Glutamatergic neuron (in vitro differentiated cells): ENCODE data around the gene HDAC9. TPM values are rescaled to one million over a fixed set of nuclear protein-coding genes. Genes with fewer than 3 reads are reported as not detected.

ENCODE experiments used
- DNase-seq: peaks from one replicate; pipeline ENCODE4 v3.0.0; 2022
- H3K27ac Mint-ChIP-seq: one replicate; pipeline ENCODE4 v1.8.0; 2020; ENCODE audit warnings: mild to moderate bottlenecking, mixed read lengths, inconsistent platforms; ENCODE audit not compliant: unreplicated experiment
- H3K27me3 Mint-ChIP-seq: one replicate; pipeline ENCODE4 v1.8.0; 2020; ENCODE audit warnings: mild to moderate bottlenecking, moderate library complexity, mixed read lengths, inconsistent platforms; ENCODE audit not compliant: unreplicated experiment
- H3K36me3 Mint-ChIP-seq: one replicate; pipeline ENCODE4 v1.8.0; 2020; ENCODE audit warnings: mild to moderate bottlenecking, mixed read lengths, inconsistent platforms; ENCODE audit not compliant: unreplicated experiment
- H3K4me1 Mint-ChIP-seq: one replicate; pipeline ENCODE4 v1.8.0; 2020; ENCODE audit warnings: mild to moderate bottlenecking, low read depth, mixed read lengths, inconsistent platforms; ENCODE audit not compliant: unreplicated experiment
- H3K4me3 Mint-ChIP-seq: one replicate; pipeline ENCODE4 v1.8.0; 2020; ENCODE audit warnings: mild to moderate bottlenecking, mixed read lengths, inconsistent platforms; ENCODE audit not compliant: unreplicated experiment
- H3K9me3 Mint-ChIP-seq: one replicate; pipeline ENCODE4 v1.8.0; 2020; ENCODE audit warnings: mild to moderate bottlenecking, moderate library complexity, mixed read lengths, inconsistent platforms; ENCODE audit not compliant: unreplicated experiment
- long read RNA-seq: library from polyadenylated mRNA; unstranded; transcript quantifications from one replicate; pipeline ENCODE4 v2.0.0, GENCODE V29; 2020; ENCODE audit not compliant: unreplicated experiment
- total RNA-seq: library from RNA; stranded (reverse); fragmentation: NEBNext Ultra II Directional; extraction: Animal tissue kit (Norgen Biotek cat#: 25700); gene quantifications from one replicate; pipeline ENCODE4 v1.2.1, GENCODE V29; 2021; ENCODE audit not compliant: unreplicated experiment
- TF ChIP-seq, protein P1 (sequence below): fragments of 200-600 bp; sonication (generic); IDR thresholded peaks from one replicate; pipeline ENCODE4 v1.5.0; 2021; ENCODE audit not compliant: partially characterized antibody, unreplicated experiment

The HDAC9 gene
- total RNA-seq = 94.8 TPM
- long read RNA-seq, partial matches to known transcripts = 0 of 3 reads
- long read RNA-seq, other reads (novel, unspliced or antisense) = 3 of 3 reads

DNA sequence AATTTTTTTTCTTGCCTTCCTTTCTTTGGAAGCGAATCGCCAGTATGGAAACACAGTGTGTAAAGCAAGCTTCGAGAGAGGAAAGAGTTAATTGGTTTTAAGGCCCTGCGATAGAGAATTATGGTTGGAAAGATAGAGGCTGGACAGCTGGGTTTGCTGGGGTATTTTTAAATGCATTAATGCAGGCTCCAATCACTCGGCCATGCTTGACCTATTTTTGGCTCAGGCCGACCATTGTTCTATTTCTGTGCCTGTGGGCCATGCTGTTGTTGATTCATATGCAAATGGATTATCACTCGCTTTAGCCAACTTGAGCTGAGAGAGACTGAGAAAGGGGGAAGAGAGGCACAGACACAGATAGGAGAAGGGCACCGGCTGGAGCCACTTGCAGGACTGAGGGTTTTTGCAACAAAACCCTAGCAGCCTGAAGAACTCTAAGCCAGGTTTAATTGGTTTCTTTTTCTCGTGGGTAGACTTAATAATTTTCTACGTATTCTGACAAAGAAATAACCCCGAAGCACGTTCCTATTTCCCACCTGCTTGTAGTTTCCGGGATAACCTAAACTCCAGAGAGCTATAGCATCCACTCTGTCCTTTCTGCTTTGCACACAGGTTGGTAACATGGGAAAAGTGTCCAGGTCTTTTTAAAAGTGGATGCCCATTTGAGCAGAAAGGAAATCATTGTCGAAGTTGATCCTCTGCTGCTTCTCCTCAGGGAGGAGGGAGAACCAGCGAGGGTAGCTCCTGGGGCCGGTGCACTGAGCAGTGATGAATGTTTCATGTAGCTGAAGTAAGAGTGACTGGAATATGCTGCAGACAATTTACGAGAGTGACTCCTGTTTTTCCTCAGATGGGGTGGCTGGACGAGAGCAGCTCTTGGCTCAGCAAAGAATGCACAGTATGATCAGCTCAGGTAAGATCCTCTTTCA, at the start of gene HDAC9:
TSS of gene HDAC9 (plus strand) at position 338 of the 929 bp plus-strand sequence. CDS start at position 892, 554 bp downstream.
- Mint-ChIP-seq H3K9me3 (peaks cover 8% of the 10 kb centered on the region), H3K27ac (peak within 1 kb of the TSS; percentile 99), H3K4me3 (peak within 1 kb of the TSS; percentile 97), H3K4me1 (peaks cover 43% of the 10 kb centered on the region), H3K27me3 (peaks cover 6% of the 10 kb centered on the region), H3K36me3 (no peaks in the 10 kb centered on the region)
- peak; percentile 43 for DNase-seq
- TF ChIP-seq, protein P1, sequence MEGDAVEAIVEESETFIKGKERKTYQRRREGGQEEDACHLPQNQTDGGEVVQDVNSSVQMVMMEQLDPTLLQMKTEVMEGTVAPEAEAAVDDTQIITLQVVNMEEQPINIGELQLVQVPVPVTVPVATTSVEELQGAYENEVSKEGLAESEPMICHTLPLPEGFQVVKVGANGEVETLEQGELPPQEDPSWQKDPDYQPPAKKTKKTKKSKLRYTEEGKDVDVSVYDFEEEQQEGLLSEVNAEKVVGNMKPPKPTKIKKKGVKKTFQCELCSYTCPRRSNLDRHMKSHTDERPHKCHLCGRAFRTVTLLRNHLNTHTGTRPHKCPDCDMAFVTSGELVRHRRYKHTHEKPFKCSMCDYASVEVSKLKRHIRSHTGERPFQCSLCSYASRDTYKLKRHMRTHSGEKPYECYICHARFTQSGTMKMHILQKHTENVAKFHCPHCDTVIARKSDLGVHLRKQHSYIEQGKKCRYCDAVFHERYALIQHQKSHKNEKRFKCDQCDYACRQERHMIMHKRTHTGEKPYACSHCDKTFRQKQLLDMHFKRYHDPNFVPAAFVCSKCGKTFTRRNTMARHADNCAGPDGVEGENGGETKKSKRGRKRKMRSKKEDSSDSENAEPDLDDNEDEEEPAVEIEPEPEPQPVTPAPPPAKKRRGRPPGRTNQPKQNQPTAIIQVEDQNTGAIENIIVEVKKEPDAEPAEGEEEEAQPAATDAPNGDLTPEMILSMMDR = no peak

DNA sequence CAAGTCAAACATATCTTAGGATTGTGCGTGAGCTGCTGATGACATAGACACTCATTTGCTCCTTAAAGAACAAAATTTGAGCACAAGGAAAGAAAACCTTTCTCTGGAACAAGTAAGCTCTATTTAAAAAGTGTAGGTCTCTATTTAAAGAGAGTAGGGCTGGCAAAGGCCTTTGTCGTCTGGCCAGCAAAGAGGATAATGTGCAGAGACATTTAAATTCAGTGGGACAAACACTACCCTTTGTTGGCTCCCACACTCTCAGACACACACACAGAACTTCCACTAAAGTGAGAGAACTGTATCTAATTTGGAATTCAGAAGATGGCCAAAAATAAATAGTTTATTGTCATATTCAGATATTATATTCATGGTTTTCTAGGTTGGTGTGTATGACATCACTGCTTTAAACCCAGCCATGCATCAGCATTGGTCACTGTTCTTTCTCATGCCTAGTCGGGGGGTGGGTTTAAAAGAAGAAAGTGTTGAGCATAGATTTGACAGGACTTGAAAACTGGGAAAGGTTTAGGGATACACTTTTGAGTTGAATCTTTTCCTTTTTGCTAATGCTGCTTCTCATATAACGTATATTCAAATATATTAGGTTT, 49.5 kb upstream of the HDAC9 start:
- H3K27me3 Mint-ChIP-seq = no peaks in the 10 kb centered on the region
- H3K9me3 Mint-ChIP-seq = no peaks in the 10 kb centered on the region
- no peak overlapping the region for H3K4me3 Mint-ChIP-seq
- TF ChIP-seq, protein P1 = no peak
- peak overlapping the region; percentile 38 for H3K27ac Mint-ChIP-seq
- peaks cover 7% of the 10 kb centered on the region for H3K4me1 Mint-ChIP-seq
- H3K36me3 Mint-ChIP-seq = no peaks in the 10 kb centered on the region
- DNase-seq = no peak

DNA sequence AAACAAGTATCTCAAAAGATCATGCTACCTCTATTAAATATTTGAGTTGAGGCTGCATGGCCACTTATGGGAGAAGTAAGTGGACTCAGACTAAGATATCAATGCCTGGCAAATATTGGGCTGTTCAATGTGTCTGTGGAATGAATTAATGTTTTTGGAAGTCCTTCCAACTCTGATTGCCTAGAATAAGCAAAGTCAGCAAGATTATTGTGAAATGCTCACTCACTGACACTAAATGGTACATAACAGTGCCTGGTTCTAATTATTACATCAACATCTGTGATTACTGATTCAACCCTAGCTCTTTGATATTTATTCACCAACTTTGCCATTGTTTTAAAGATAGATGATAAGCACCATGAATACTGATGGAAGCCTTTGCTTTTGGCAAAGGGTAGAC, 45.5 kb upstream of the HDAC9 start:
- H3K36me3 Mint-ChIP-seq = no peaks in the 10 kb centered on the region
- peaks cover 2% of the 10 kb centered on the region for H3K27me3 Mint-ChIP-seq
- no peak overlapping the region for H3K4me3 Mint-ChIP-seq
- TF ChIP-seq, protein P1 = no peak
- no peak for DNase-seq
- peaks cover 5% of the 10 kb centered on the region for H3K4me1 Mint-ChIP-seq
- H3K9me3 Mint-ChIP-seq = peaks cover 1% of the 10 kb centered on the region
- no peak overlapping the region for H3K27ac Mint-ChIP-seq

DNA sequence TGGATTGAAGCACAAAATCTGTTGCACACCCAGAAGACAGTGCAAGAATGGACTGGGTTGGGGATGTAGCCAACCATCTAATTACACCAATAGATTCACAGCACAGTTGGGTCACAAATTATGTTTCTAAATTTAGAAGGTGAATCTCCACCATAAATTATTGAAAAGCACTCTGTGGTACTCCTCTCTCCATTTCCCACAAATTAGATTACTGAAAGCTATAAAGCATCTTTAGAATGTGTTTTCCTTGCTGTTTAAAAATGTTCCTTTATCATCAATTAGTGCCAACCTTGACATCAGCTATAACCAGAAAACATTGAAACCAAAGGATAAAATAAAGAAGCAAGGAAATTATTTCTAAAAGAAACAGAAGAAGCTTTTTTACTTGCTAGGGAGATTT, 39.9 kb upstream of the HDAC9 start:
- H3K36me3 Mint-ChIP-seq = no peaks in the 10 kb centered on the region
- DNase-seq = no peak
- H3K27me3 Mint-ChIP-seq = peaks cover 2% of the 10 kb centered on the region
- H3K4me3 Mint-ChIP-seq = no peak overlapping the region
- H3K4me1 Mint-ChIP-seq = peaks cover 12% of the 10 kb centered on the region
- no peak overlapping the region for H3K27ac Mint-ChIP-seq
- TF ChIP-seq, protein P1 = no peak
- peaks cover 1% of the 10 kb centered on the region for H3K9me3 Mint-ChIP-seq
